Measurements from ENCODE around the gene FAM120C. TPM values are rescaled to one million over a fixed set of nuclear protein-coding genes. Genes with fewer than 3 reads are reported as not detected.

FAM120C gene
- total RNA-seq, 1 experiment from 2014 or later, result 6.1 TPM

- ChIA-PET RAD21 (ENCODE audit: low non-redundant PET in 1 of 2, low total read pairs in 2 of 2, uncharacterized antibody in 2 of 2, unreplicated experiment in 2 of 2) (no interaction called here), POLR2A (no interaction called here), CTCF (interaction anchor here (1.4 kb wide), 1 partner anchor 22 kb away, joined by 3 read pairs; no protein-coding TSS in a partner anchor)
- peak within 1 kb of the TSS; percentile 71 to 74 for H3K4me3 ChIP-seq (replicated peaks in 1 of 2; ENCODE audit: low read depth in 1 of 2, low read length in 2 of 2)
- peaks cover 0 to 3% of the 10 kb centered on the region in 2 experiments; a peak in 2 of 4 replicates for H3K36me3 ChIP-seq (ENCODE audit: control insufficient read depth in 1 of 2, insufficient read depth in 2 of 2, low read length in 2 of 2)
- H3K9me3 ChIP-seq (ENCODE audit: control insufficient read depth in 1 of 2, insufficient read depth in 1 of 2, low read depth in 1 of 2, low read length in 2 of 2), result no peaks in the 10 kb centered on the region
- H3K79me2 ChIP-seq (ENCODE audit: insufficient read depth, low read length), result peaks cover 7% of the 10 kb centered on the region
- peak; percentile 76; the same call in 1 of the 2 replicates for TF ChIP-seq POLR2AphosphoS5 (IDR thresholded peaks at IDR 0.05; ENCODE audit: low read depth, low read length)
- TF ChIP-seq, protein P1, sequence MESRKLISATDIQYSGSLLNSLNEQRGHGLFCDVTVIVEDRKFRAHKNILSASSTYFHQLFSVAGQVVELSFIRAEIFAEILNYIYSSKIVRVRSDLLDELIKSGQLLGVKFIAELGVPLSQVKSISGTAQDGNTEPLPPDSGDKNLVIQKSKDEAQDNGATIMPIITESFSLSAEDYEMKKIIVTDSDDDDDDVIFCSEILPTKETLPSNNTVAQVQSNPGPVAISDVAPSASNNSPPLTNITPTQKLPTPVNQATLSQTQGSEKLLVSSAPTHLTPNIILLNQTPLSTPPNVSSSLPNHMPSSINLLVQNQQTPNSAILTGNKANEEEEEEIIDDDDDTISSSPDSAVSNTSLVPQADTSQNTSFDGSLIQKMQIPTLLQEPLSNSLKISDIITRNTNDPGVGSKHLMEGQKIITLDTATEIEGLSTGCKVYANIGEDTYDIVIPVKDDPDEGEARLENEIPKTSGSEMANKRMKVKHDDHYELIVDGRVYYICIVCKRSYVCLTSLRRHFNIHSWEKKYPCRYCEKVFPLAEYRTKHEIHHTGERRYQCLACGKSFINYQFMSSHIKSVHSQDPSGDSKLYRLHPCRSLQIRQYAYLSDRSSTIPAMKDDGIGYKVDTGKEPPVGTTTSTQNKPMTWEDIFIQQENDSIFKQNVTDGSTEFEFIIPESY (IDR thresholded peaks at IDR 0.05; ENCODE audit: extremely low read depth, insufficient replicate concordance, low read length), result peak; percentile 65
- TF ChIP-seq JUND (IDR thresholded peaks at IDR 0.05), result no peak
- peak; percentile 92 for TF ChIP-seq YY1 (IDR thresholded peaks at IDR 0.05; ENCODE audit: extremely low read depth, insufficient replicate concordance, low read depth, low read length)
- TF ChIP-seq ZFX (IDR thresholded peaks at IDR 0.05), result peak; percentile 99
- no peak for TF ChIP-seq SRF (IDR thresholded peaks at IDR 0.05; ENCODE audit: low read depth)
- no peaks in the 10 kb centered on the region for H4K20me1 ChIP-seq (ENCODE audit: insufficient read depth)
- H2AFZ ChIP-seq (ENCODE audit: low read depth, low read length, poor library complexity, severe bottlenecking), result no peak within 1 kb of the TSS
- peaks cover 8 to 20% of the 10 kb centered on the region in 2 experiments for H3K4me1 ChIP-seq (ENCODE audit: control insufficient read depth in 1 of 2, insufficient read depth in 2 of 2, low read length in 2 of 2)
- H3K9ac ChIP-seq (ENCODE audit: low read length), result peak within 1 kb of the TSS; percentile 80
- no peaks in the 10 kb centered on the region for H3K27me3 ChIP-seq (ENCODE audit: insufficient read depth, low read length)
- H3K9me2 ChIP-seq (ENCODE audit: insufficient read depth), result no peaks in the 10 kb centered on the region
- DNase-seq (ENCODE audit: low read depth, low spot score) (peak; percentile 88), ATAC-seq (peak; percentile 84)
- intact Hi-C loops (cut with micrococcal nuclease), result loop anchor here (5.0 kb wide), 1 partner anchor 138 kb away; the partner anchor contains the start of gene FAM120C
- H3K27ac ChIP-seq (ENCODE audit: low read depth, low read length), result peak within 1 kb of the TSS; percentile 92
- H3K4me2 ChIP-seq (ENCODE audit: low read length), result peak within 1 kb of the TSS; percentile 88
- no TSS peak for BruUV-seq (replicated peaks)
Measured at GRCh38 chrX:54044126-54044876, 138.8 kb downstream of the FAM120C start, which contains the start of gene PHF8. PHF8 (minus strand) TSS chrX:54044473; CDS start chrX:54042728, 1,745 bp downstream.
